Liver (tissue), 3 donors: ENCODE measurements around the gene GRPEL2.

Experiments
- ATF3 ChIP-seq: IDR thresholded peaks from 2 replicates; pipeline ENCODE4 v1.6.1; 2016; ENCODE audit warnings: antibody characterized with exemption
- CTCF ChIP-seq: fragments of 150-350 bp; IDR thresholded peaks from 2 replicates; pipeline ENCODE4 v1.5.1; 2017; ENCODE audit warnings: improper control_type of control experiment, low read depth, low read length; ENCODE audit not compliant: missing input control
- FOXA1 ChIP-seq: IDR thresholded peaks from 2 replicates; pipeline ENCODE4 v1.6.1; 2016; ENCODE audit warnings: antibody characterized with exemption
- GABPA ChIP-seq, 2 donors: IDR thresholded peaks in 1 of 2; conservative IDR thresholded peaks in 1 of 2; 2 replicates each; pipeline ENCODE4 v1.6.1; 2016; ENCODE audit warnings: antibody characterized with exemption in 2 of 2, mild to moderate bottlenecking in 1 of 2, moderate library complexity in 1 of 2
- HNF4G ChIP-seq: IDR thresholded peaks from 2 replicates; pipeline ENCODE4 v1.6.1; 2016; ENCODE audit warnings: antibody characterized with exemption
- JUND ChIP-seq, 2 donors: IDR thresholded peaks; 2 replicates each; pipeline ENCODE4 v1.6.1; 2016; ENCODE audit warnings: antibody characterized with exemption in 2 of 2
- MAX ChIP-seq: IDR thresholded peaks from 2 replicates; pipeline ENCODE4 v1.6.1; 2016; ENCODE audit warnings: antibody characterized with exemption
- RAD21 ChIP-seq, 2 donors: IDR thresholded peaks; 2 replicates each; pipeline ENCODE4 v1.6.1; 2016; ENCODE audit warnings: antibody characterized with exemption in 2 of 2, mild to moderate bottlenecking in 2 of 2
- REST ChIP-seq: IDR thresholded peaks from 2 replicates; pipeline ENCODE4 v1.6.1; 2016; ENCODE audit warnings: antibody characterized with exemption, mild to moderate bottlenecking
- RXRA ChIP-seq, 2 donors: IDR thresholded peaks; 2 replicates each; pipeline ENCODE4 v1.6.1; 2017 to 2018; ENCODE audit warnings: antibody characterized with exemption in 2 of 2, mild to moderate bottlenecking in 1 of 2
- SP1 ChIP-seq: IDR thresholded peaks from 2 replicates; pipeline ENCODE4 v1.6.1; 2018; ENCODE audit warnings: antibody characterized with exemption, mild to moderate bottlenecking
- TAF1 ChIP-seq: conservative IDR thresholded peaks from 2 replicates; pipeline ENCODE4 v1.6.1; 2016; ENCODE audit warnings: antibody characterized with exemption, mild to moderate bottlenecking
- YY1 ChIP-seq: IDR thresholded peaks from 2 replicates; pipeline ENCODE4 v1.6.1; 2016; ENCODE audit warnings: antibody characterized with exemption, mild to moderate bottlenecking
- ZBTB33 ChIP-seq: IDR thresholded peaks from 2 replicates; pipeline ENCODE4 v1.6.1; 2016; ENCODE audit warnings: antibody characterized with exemption
- donor health status: healthy.
- donor health status: healthy.

GRCh38 chr5:149337736-149338135 lies 7.6 kb upstream of the GRPEL2 start:
- TF ChIP-seq YY1 (no peak), TAF1 (no peak), CTCF (no peak), ZBTB33 (no peak), MAX (no peak), GABPA (IDR thresholded peaks at IDR 0.05 in 1 of 2, conservative IDR thresholded peaks at IDR 0.05 in 1 of 2) (no peak), RXRA (IDR thresholded peaks at IDR 0.05) (no peak), RAD21 (IDR thresholded peaks at IDR 0.05) (no peak), JUND (IDR thresholded peaks at IDR 0.05) (no peak), REST (no peak), SP1 (no peak), ATF3 (no peak), FOXA1 (no peak), HNF4G (no peak)
